Measurements from ENCODE around the gene LIMCH1. TPM values are rescaled to one million over a fixed set of nuclear protein-coding genes. Genes with fewer than 3 reads are reported as not detected.

The LIMCH1 gene
- total RNA-seq, 4 donors from 2014 or later: 57.6 to 106 (median 90.5) TPM

GRCh38 chr4:41633321-41633720 lies 95.4 kb downstream of the LIMCH1 start:
- no peak overlapping the region for H3K27ac ChIP-seq
- no peaks in the 10 kb centered on the region for H3K27me3 ChIP-seq

GRCh38 chr4:41635441-41635840 lies 97.5 kb downstream of the LIMCH1 start:
- no peak for DNase-seq (ENCODE audit: low spot score in 2 of 2)
- H3K27me3 ChIP-seq: no peaks in the 10 kb centered on the region
- no peaks in the 10 kb centered on the region for H3K9me3 ChIP-seq
- H3K36me3 ChIP-seq: peaks cover 0 to 13% (median 0%) of the 10 kb centered on the region in 3 donors
- WGBS, 2 donors: 90 to 94% methylated on average over 3 of the region's 3 CpGs
- H3K27ac ChIP-seq: no peak overlapping the region
- TF ChIP-seq CTCF (IDR thresholded peaks at IDR 0.05) (no peak), EP300 (IDR thresholded peaks at IDR 0.05) (no peak), POLR2A (IDR thresholded peaks at IDR 0.05) (no peak)
- H3K4me1 ChIP-seq: no peaks in the 10 kb centered on the region
- H3K4me3 ChIP-seq: no peak overlapping the region

More at GRCh38 chr4:41633321-41633720, 95.4 kb downstream of the LIMCH1 start:
- 76 to 85% methylated on average over 4 of the region's 4 CpGs for WGBS, 2 donors
- H3K4me1 ChIP-seq: no peaks in the 10 kb centered on the region
- H3K4me3 ChIP-seq: no peak overlapping the region
- no peaks in the 10 kb centered on the region for H3K9me3 ChIP-seq
- H3K36me3 ChIP-seq: peaks cover 0 to 13% (median 0%) of the 10 kb centered on the region in 3 donors
- TF ChIP-seq CTCF (IDR thresholded peaks at IDR 0.05): no peak
- no peak for TF ChIP-seq POLR2A (IDR thresholded peaks at IDR 0.05)
- no peak for TF ChIP-seq EP300 (IDR thresholded peaks at IDR 0.05)
- DNase-seq (ENCODE audit: low spot score in 2 of 2): no peak

GRCh38 chr4:41638203-41638602 lies 100.2 kb downstream of the LIMCH1 start:
- Histone ChIP-seq H3K27ac (no peak overlapping the region), H3K9me3 (no peaks in the 10 kb centered on the region), H3K4me1 (no peaks in the 10 kb centered on the region), H3K36me3 (peaks cover 0 to 6% (median 0%) of the 10 kb centered on the region in 3 donors), H3K27me3 (no peaks in the 10 kb centered on the region), H3K4me3 (no peak overlapping the region)
- 97 to 99% methylated on average over 3 of the region's 3 CpGs for WGBS, 2 donors
- DNase-seq (ENCODE audit: low spot score in 2 of 2): no peak
- TF ChIP-seq POLR2A (IDR thresholded peaks at IDR 0.05): no peak
- no peak for TF ChIP-seq EP300 (IDR thresholded peaks at IDR 0.05)
- TF ChIP-seq CTCF (IDR thresholded peaks at IDR 0.05): no peak

GRCh38 chr4:41638866-41639265 lies 100.9 kb downstream of the LIMCH1 start:
- DNase-seq (ENCODE audit: low spot score in 2 of 2): no peak
- no peaks in the 10 kb centered on the region for H3K36me3 ChIP-seq
- H3K4me1 ChIP-seq: peaks cover 0 to 2% (median 0%) of the 10 kb centered on the region in 4 donors
- H3K27ac ChIP-seq: no peak overlapping the region
- H3K9me3 ChIP-seq: no peaks in the 10 kb centered on the region
- H3K27me3 ChIP-seq: no peaks in the 10 kb centered on the region
- 73 to 77% methylated on average over 4 of the region's 4 CpGs for WGBS, 2 donors
- H3K4me3 ChIP-seq: no peak overlapping the region
- TF ChIP-seq EP300 (IDR thresholded peaks at IDR 0.05) (no peak), CTCF (IDR thresholded peaks at IDR 0.05) (no peak), POLR2A (IDR thresholded peaks at IDR 0.05) (no peak)

- Histone ChIP-seq H3K4me3 (no peak overlapping the region), H3K4me1 (peaks cover 0 to 6% (median 1%) of the 10 kb centered on the region in 4 donors), H3K27me3 (peaks cover 0 to 3% of the 10 kb centered on the region in 2 donors), H3K36me3 (no peaks in the 10 kb centered on the region), H3K9me3 (no peaks in the 10 kb centered on the region), H3K27ac (no peak overlapping the region)
- WGBS, 2 donors: 95 to 100% methylated on average over 1 of the region's 1 CpG
- no peak for DNase-seq (ENCODE audit: low spot score in 2 of 2)
- TF ChIP-seq CTCF (IDR thresholded peaks at IDR 0.05) (no peak), EP300 (IDR thresholded peaks at IDR 0.05) (no peak), POLR2A (IDR thresholded peaks at IDR 0.05) (no peak)
Measured at GRCh38 chr4:41639291-41639690, 101.3 kb downstream of the LIMCH1 start.
